KOPT-K1 (cell line): ENCODE results near the gene HARS1.
"Not testable (repeated sequence)": the region's sequence is repeated elsewhere in the genome, so short reads cannot be mapped to it uniquely, and the experiment has no call there.

Experiments used
- H3K27ac ChIP-seq: fragments of 200-600 bp; sonication (generic); 2 replicates; pipeline ENCODE4 v1.5.1; 2016; ENCODE audit warnings: antibody characterized with exemption, mild to moderate bottlenecking, low read depth, low read length; ENCODE audit not compliant: poor library complexity, severe bottlenecking
- H3K36me3 ChIP-seq: fragments of 200-600 bp; sonication (generic); 2 replicates; pipeline ENCODE4 v1.5.1; 2017; ENCODE audit warnings: antibody characterized with exemption, mild to moderate bottlenecking, low read length, moderate library complexity; ENCODE audit not compliant: insufficient read depth
- H3K9me3 ChIP-seq: fragments of 200-600 bp; sonication (generic); 2 replicates; pipeline ENCODE4 v1.5.1; 2017; ENCODE audit warnings: antibody characterized with exemption, low read length, mild to moderate bottlenecking; ENCODE audit not compliant: insufficient read depth, poor library complexity, severe bottlenecking

The HARS1 gene

GRCh38 chr5:140664030-140664358 is 27.2 kb downstream of the HARS1 start:
- Histone ChIP-seq H3K9me3 (no peaks in the 10 kb centered on the region), H3K27ac (peak overlapping the region; percentile 79), H3K36me3 (peaks cover 71% of the 10 kb centered on the region)

- H3K36me3 ChIP-seq, result peaks cover 81% of the 10 kb centered on the region
- not testable (repeated sequence) for H3K27ac ChIP-seq, H3K9me3 ChIP-seq
These were observed 30.8 kb downstream of the HARS1 start for GRCh38 chr5:140660371-140660770.

- peaks cover 96% of the 10 kb centered on the region for H3K36me3 ChIP-seq
- no peak overlapping the region for H3K27ac ChIP-seq
- H3K9me3 ChIP-seq, result no peaks in the 10 kb centered on the region
These were observed 32.3 kb downstream of the HARS1 start for GRCh38 chr5:140658870-140659269.

- Histone ChIP-seq H3K9me3 (no peaks in the 10 kb centered on the region), H3K36me3 (peaks cover 67% of the 10 kb centered on the region), H3K27ac (peak overlapping the region; percentile 79)
These were observed 44.1 kb downstream of the HARS1 start for GRCh38 chr5:140647042-140647419.

GRCh38 chr5:140642718-140643117 is 48.5 kb downstream of the HARS1 start:
- H3K36me3 ChIP-seq, result peaks cover 53% of the 10 kb centered on the region

GRCh38 chr5:140641716-140642115 is 49.5 kb downstream of the HARS1 start:
- Histone ChIP-seq H3K36me3 (peaks cover 53% of the 10 kb centered on the region), H3K27ac (no peak overlapping the region), H3K9me3 (no peaks in the 10 kb centered on the region)

More at GRCh38 chr5:140642718-140643117, 48.5 kb downstream of the HARS1 start:
- H3K27ac ChIP-seq, result no peak overlapping the region
- H3K9me3 ChIP-seq, result no peaks in the 10 kb centered on the region

- H3K36me3 ChIP-seq, result peaks cover 38% of the 10 kb centered on the region
- no peaks in the 10 kb centered on the region for H3K9me3 ChIP-seq
- H3K27ac ChIP-seq, result peak within 1 kb of the TSS; percentile 76
These were observed 51.8 kb downstream of the HARS1 start, which contains the start of gene TMCO6 for GRCh38 chr5:140639148-140639981. TSS of gene TMCO6 (plus strand) at chr5:140639451. CDS start at chr5:140639528, 77 bp downstream.

GRCh38 chr5:140638898-140639147 is 52.3 kb downstream of the HARS1 start:
- peaks cover 32% of the 10 kb centered on the region for H3K36me3 ChIP-seq
- peak overlapping the region; percentile 76 for H3K27ac ChIP-seq
- H3K9me3 ChIP-seq, result not testable (repeated sequence)

- Histone ChIP-seq H3K36me3 (peaks cover 20% of the 10 kb centered on the region), H3K9me3 (no peaks in the 10 kb centered on the region), H3K27ac (no peak overlapping the region)
These were observed 53.6 kb downstream of the HARS1 start for GRCh38 chr5:140637371-140638100.

- Histone ChIP-seq H3K9me3 (no peaks in the 10 kb centered on the region), H3K36me3 (peaks cover under 1% of the 10 kb centered on the region; the same call in 1 of the 2 replicates), H3K27ac (no peak overlapping the region)
These were observed 55.6 kb downstream of the HARS1 start for GRCh38 chr5:140635291-140636257.

- H3K9me3 ChIP-seq, result no peaks in the 10 kb centered on the region
- no peak overlapping the region for H3K27ac ChIP-seq
- H3K36me3 ChIP-seq, result no peaks in the 10 kb centered on the region
These were observed 57.1 kb downstream of the HARS1 start for GRCh38 chr5:140634103-140634502.

- H3K36me3 ChIP-seq, result no peaks in the 10 kb centered on the region
- peaks cover 5% of the 10 kb centered on the region for H3K9me3 ChIP-seq
- no peak overlapping the region for H3K27ac ChIP-seq
These were observed 57.7 kb downstream of the HARS1 start for GRCh38 chr5:140633501-140633900.

GRCh38 chr5:140633021-140633471 is 58.1 kb downstream of the HARS1 start, which contains the start of gene CD14:
TSS of gene CD14 (minus strand) at chr5:140633175. CDS start at chr5:140633071, 104 bp downstream.
- H3K9me3 ChIP-seq, result peaks cover 9% of the 10 kb centered on the region
- no peaks in the 10 kb centered on the region for H3K36me3 ChIP-seq
- no peak within 1 kb of the TSS for H3K27ac ChIP-seq

- Histone ChIP-seq H3K36me3 (no peaks in the 10 kb centered on the region), H3K27ac (no peak overlapping the region), H3K9me3 (peaks cover 15% of the 10 kb centered on the region)
These were observed 58.7 kb downstream of the HARS1 start for GRCh38 chr5:140632366-140633020.
